Amygdala (tissue), 56 donors: Measurements from ENCODE around the gene LRP8.
A peak's percentile ranks its signal among the peaks of the same experiment; 100 is the strongest.

Experiments used
- DNase-seq, 56 donors: peaks; one replicate each; lab custom pipeline; 2025; lab: John Stamatoyannopoulos, UW

The LRP8 gene

DNA sequence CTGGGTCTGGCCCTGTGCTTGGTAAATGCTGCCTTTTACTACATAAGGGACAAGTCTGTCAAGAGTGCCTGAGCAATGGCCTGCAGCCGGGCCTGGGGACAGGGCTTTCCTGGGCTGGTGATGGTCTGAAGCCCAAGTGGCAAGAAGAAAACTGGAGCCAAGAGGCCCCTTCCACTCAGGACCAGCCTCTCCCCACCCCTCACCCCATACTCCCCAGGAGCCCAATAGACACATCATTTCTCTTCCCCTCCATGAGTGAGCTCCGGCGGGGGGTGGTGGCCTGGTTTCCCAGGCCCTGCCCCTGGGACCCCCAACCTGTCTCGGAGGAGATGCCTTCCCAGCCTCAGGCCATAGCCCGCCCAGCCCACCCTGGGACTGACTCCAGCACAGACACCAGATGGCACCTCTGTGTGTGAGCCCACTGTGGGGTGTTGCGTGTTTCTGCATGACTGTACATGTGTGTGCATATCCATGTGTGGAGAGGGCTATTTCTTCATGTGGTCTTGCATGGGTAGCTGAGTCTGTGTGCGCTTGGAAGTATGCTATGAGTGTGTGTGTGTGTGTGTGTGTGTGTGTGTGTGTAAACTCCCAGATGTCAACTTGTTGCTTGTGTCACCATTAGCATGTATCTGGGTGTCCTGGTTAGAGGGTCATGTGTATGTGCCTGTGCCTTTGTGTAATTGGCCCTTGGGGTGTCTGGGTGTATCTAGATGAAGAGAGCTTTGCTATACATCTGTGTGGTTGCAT lies 14.3 kb upstream of the LRP8 start:
- no peak for DNase-seq

DNA sequence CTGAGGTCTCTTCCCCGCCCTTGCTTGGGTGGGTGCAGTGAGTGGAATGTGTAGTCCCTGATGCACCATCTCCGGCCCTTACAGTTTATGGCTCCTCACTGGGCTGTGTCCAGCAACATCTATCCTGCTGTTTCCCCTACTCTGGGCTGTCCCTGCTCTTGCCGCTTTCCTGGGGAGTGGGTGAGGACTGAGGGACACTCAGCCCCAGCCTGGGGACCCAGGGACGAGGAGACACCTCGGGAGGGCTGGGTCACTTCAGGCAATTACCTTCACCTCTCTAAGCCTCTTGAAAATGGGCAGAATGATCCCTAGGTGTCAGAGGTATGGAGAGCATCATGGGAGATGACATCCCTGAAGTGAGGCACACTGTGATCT lies 13.6 kb upstream of the LRP8 start:
- DNase-seq, result no peak

DNA sequence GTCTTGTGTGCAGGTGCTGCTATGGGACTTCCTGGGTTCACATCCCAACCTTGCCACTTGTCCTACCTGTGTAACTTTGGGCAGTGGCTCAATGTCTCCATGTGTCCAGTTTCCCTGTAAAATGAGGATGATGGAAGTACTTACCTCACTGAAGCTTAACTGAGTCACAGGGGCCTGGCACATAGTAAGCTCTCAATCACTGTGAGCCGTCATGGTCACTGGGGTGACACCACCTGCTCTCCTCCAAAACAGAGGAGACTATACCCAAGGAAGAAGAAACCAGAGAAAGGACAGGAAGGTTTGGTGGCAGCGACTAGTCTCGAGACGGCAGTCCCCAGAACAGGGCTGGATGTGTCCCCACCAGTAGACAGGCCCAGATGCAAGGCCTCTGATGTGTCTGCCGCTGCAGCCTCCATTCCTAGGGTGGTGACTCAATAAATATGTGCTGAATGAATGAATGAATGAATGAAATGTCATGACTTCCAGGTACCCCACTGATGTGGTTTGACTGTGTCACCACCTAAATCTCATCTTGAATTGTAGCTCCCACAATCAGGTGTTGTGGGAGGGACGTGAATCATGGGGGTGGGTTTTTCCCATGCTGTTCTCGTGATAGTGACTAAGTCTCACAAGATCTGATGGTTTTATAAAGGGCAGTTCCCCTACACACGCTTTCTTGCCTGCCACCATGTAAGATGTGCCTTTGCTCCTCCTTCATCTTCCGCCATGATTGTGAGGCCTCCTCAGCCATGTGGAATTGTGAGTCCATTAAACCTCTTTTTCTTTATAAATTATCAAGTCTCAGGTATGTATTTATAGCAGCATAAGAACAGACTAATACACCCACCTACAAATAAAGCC lies 13.0 kb upstream of the LRP8 start:
- DNase-seq, result no peak

DNA sequence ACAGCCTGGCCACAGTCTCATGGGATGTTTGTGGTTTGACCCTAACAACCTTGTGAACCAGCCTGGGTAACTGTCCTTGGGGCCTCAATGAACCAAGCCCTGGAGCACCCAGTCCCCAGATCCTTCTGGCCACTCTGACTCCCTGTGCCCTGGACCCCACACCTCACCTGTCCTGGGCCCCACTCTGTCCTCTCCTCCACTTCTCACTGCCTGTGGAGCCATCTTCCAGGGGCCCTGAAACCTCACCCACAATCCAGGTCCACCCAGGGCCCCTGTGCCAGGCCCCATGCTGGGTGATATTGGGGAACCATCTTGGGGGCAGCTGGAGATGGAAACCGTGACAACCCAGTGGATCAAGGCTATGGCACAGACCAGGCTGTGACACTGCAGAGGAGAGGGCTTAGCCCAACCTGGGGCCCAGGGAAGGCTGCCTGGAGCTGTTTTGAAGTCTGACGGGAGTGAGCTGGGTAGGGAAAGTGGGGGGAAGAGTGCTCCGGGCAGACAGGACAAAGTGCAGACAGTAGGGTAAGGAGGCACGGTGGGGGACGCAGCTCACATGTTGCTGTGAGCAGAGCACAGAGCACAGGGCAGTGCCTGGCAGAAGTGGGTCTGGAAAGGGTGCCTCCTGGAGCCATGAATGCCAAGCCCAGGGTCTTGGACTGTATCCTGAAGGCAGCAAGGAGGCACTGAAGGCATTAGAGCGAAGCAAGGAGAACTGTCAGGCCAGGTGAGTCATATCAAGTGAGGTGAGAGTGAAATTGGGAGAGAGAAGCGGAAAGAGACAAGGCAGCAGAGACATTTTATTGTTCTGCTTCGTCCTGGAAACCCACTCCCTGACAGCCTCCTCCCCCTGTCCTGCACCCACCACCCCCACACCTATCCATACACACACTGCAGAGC lies 12.1 kb upstream of the LRP8 start:
- DNase-seq, result no peak

DNA sequence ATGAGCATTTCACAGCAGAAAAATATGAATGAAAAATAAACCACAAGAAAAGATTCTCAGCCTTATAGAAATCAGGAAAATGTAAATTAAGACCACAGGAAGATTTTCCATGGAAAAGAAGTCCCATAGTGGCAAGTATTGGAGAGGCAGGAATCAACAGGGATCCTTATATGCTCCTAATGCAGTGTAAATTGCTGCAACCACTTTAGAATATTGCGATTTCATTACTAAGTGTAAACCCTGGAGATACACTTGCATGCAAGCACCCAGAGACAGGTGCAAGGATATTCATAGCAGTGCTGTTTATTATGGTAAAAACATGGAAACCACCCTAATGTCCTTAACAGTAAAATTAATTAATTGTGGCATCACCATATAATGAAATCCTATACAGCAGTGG lies 10.6 kb upstream of the LRP8 start:
- no peak for DNase-seq

DNA sequence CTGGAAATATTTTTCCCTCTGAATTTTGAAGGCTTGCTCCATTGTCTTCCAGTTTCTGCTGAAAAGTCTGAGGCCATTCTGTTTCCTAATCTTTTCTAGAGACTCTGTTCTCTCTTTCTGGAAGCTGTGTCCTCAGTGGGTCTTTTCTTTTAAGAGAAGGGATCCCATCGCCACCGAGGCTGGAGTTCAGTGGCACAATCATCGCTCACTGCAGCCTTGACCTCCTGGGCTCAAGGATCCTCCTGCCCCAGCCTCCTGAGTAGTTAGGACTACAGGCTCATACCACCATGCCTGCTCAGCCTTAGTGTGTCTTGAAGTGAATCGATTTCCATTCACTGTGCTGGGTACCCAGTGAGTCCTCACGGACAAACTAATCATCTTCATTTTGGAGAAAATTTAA lies 9.6 kb upstream of the LRP8 start:
- DNase-seq, result no peak

DNA sequence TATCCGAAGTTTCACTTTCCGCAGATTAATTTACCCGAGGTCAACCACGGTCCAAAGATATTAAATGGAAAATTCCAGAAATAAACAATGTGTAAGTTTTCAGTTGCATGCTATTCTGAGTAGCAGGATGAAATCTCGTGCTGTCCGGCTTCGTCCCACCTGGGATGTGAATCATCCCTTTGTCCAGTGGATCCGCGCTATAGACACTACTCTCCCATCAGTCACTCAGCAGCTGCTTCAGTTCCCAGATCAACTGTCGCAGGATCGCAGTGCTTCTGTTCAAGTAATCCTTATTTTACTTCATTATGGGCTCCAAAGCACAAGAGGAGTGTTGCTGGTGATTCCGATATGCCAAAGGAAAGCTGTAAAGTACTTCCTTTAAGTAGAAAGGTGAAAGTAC lies 8.3 kb upstream of the LRP8 start:
- DNase-seq, result no peak

DNA sequence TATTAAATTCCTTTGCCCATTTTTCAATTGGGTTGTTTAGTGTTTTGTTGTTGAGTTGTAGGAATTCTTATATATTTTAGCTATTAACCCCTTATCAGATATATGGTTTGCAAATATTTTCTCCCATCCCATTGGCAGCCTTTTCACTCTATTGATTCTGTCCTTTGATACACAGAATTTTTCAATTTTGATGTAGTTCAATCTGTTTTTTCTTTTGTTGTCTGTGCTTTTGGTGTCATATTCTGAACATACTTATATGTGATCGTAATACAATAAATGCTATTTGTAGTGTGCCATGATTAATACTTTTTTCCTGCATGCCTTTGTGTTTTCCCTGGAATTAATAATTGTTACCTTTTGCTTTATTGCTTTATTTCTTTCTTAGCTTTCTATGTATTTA lies 7.8 kb upstream of the LRP8 start:
- DNase-seq, result no peak

DNA sequence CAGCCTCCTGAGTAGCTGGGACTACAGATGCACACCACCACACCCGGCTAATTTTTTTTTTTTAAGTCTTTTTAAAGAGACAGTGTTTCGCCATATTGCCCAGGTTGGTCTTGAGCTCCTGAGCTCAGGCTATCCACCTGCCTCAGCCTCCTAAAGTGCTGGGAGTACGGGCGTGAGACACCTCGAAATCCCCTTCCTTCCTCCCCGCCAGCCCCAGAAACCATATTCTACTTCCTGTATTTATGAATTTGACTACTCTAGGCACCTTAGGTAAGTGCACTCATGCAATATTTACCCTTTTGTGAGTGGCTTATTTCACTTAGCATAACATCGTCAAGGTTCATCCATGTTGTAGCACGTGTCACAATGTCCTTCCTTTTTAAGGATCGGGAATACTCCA lies 6.9 kb upstream of the LRP8 start:
- DNase-seq, result no peak

DNA sequence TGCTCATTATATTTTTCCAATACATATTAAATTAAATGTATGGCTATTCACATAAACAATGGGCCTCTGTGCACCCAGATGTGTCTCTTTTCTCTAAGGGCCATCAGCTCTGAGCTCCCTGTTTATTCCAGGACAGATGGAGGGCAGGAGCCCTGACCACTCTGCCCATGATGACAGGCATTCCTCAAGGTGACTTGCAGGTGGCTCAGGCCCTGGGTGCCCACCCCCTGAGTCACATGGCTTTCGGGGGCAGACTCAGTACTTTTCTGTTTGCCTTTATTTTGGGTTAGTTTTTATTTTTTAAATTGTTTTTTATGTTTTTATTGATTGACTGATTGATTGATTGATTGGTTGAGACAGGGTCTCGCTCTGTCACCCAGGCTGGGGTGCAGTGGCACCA lies 6.4 kb upstream of the LRP8 start:
- no peak for DNase-seq

DNA sequence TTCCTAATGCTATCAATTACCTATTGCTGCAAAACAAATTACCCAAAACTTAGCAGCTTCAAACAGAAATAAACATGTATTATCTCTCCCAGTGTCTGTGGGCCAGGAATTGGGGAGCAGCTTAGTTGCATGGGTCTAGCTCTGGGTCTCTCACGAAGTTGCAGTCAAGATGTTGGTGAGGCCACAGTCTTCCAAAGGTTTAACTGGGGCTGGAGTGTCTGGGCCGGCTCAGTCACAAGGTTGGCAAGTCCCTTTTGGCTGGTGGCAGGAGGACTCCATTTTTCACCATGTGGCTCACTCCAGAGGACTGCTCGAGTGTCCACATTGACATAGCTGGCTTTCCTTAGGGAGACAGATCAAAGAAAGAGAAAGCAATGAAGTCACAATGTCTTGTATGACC lies 5.0 kb upstream of the LRP8 start:
- no peak for DNase-seq

DNA sequence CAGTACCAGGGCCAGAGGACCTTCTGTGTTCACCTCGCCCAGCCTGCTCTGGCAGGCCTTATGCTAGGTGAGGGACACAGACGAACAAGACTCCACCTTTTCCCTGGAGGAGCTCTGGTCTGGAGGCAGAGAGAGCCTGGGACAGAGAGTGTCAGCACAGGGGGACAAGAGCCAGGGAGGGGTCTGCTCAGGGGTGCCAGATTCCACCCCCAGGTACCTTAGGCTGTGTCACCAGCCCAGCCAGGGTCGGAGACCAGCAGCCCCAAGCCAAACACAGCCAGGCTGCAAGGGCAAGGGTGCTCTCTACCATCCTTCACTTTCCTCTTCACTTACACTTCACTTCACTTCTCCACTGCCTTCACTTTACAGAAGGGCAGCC lies 4.3 kb upstream of the LRP8 start:
- no peak for DNase-seq

DNA sequence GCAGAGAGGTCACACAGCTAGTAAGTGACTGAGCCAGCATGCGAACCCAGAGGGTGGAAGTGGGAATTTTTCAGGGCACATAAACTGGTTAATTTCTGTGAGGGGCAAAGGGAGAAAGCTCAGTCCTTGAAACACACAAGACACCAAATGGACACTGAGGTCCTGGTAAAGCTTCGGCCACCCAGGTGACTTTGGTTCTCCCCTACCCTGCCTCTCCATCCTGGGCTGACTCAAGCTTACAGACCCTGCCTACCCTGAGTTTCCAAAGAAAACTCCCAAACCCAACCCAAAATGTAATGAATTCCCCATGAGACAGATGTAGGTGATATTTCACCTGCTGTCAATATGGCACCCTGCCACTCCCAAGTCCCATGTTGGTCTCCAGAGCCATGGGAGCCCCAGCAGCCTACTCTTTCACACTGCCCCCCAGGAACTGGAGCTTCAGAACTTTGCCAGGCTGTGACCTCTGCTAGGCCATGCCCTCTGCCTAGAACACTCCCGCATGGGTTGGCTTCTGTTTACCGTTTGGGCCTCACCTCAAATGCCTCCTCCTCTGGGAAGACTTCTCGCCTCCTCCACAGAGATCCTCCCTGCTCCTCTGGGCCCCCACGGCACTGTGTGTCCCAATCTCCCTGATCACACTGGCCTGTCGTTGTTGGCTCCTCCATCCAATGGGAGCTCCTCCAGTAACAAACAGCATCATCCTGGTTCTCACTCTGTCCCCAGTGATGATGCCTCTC lies 3.7 kb upstream of the LRP8 start:
- DNase-seq, result no peak

DNA sequence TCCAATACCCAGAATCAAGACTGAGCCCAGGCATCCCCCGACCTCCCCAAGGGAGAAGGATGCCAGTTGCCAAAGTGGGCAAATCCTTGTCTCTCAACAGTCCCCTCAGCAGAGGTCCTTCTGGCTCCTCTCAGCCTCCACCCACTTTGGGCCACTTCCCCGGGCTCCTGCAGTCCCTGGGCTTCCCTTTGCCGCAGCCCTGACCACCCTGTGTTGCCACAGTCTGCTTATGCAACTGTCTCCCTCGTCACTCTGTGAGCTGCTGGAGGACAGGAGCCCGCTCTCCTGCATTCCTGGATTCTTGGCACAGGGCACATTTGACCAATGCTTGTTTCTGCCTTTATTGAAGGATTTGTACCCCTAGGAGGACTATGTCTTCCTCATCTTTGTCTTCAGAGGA lies 2.9 kb upstream of the LRP8 start:
- no peak for DNase-seq

DNA sequence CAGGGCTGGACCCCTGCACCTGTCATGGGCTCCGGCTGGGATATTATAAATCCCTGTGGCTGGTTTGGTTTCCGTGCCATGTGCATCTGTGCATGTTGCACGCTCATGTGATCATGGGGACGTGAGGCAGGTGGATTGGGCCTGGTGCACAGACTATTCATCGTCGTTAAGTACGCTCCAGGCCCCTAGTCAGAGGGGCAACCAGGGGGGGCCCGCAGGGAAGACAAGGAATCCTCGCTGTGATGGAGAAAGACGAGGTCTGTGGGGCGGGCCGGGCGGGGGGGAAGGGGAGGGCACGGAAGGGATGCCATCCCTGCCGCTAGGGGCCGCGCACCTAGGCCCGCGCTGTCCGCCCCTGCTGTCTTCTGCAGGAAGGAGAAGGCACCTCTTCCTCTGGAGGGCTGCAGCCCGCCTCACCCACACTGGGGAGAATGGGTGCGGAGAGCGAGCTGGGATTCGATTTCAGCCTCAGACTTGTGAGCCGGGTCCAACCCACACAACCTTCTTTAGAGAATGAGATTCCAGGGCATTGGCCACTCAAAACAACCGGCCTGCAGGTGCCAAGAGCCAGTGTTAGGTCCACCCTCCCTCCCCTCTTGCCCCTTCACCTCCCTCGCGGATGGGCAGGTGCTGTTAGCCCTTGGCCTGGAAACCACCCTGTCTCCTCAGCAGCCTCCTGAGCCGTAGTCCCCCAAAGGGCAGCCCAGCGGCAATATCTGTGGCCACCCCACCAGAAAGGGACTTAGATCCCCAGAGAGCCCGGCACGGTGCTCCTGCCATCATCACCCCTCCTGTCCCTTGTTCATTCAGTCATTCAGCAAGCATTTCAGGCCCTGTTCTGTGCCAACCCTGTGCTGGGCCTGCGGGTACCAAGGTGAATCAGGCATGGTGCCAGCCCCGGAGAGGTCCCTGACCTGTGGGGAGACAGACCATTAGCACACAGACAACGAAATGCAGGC lies 950 bp upstream of the LRP8 start:
- DNase-seq, result peak in 3 of 56 donors; percentile 12 to 17 (median 14)

DNA sequence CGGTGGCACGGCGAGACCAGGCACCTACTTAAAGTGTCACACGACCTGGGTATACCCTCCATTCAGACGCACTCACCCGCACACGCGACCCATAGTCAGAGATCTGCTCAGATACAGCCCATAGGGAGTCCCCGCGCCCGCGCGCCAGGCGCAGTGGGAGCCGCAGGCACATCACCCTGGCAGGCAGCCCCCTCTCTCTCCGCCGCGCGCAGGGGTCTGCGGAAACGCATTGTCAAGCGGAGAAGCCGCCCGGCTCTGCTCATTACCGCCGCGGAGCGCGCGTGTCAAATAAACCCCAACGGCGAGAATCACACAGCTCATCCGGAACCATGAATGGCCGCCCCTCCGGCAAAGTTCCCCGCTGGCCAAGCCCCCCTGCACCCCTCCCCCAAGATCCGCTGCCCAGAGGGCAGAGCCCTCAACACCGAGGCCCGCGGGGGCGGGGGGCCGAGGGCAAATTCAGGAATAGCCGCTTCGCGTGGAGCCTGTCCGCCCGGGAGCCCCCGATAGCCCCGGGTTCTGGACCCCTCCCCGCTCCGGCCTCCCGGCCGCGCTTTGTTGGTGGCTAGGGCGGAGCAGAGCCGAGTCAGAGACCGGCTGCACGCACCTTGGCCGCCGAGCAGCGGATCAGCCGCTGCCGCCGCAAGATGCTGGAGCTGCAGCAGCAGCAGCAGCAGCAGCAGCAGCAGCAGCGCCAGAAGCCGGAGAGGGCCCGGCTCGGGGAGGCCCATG lies 522 bp downstream of the LRP8 start:
- peak in 7 of 56 donors; percentile 17 to 68 (median 33) for DNase-seq

DNA sequence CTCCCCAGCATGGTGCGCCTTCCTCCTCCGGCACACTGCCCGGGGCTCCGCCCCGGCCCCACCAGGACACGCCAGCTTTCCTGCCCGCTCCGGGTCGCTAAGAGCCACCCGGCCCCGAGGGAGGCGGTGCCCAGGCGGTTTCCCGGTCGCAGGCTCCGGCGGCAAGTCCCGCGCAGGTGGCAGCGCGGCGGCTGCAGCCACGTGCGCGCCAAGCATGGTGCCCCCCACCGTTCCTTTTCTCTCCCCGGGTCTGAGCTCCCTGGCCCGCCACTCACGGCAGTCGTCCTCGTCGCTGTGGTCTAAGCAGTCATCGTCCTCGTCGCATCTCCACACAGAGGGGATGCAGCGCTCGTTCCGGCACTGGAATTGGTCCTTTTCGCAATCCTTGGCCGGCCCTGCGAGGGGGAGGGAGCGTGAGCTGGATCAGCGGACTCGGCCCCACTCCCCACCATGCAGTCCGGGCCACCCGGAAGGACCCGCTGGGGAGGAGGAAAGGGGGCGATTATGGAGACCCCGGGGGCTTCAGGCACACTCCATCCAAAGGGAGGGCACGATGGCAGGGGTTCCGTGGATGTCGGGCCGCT lies 1.2 kb downstream of the LRP8 start:
- DNase-seq, result no peak

DNA sequence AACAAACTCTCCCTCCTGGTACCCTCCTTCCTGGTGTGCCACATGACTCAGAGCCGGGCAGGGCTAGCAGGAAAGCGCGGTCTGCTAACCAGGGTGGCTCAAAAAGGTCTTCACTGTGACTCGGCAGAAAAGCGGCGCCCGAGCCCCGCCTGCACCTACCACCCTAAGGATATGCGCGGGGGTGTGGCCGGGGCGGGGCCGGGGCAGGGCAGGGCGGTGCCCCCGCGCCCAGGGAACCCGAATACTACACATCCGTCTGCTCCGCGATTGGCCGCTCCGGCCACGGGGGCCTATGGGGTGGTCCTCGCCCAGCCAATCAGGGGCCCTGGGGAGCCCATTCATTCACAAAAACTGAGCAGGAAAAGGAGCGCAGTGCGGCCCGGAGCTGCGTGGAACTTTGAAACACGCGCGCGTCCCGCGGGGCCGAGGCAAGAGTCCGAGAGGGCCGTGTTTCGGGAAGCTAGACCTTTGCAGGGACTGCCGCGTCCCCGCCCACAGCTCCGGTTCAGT lies 1.7 kb downstream of the LRP8 start:
- peak in 49 of 56 donors; percentile 28 to 84 (median 57) for DNase-seq
